ENCODE results near the gene SLMAP.

- TF ChIP-seq, protein P1, sequence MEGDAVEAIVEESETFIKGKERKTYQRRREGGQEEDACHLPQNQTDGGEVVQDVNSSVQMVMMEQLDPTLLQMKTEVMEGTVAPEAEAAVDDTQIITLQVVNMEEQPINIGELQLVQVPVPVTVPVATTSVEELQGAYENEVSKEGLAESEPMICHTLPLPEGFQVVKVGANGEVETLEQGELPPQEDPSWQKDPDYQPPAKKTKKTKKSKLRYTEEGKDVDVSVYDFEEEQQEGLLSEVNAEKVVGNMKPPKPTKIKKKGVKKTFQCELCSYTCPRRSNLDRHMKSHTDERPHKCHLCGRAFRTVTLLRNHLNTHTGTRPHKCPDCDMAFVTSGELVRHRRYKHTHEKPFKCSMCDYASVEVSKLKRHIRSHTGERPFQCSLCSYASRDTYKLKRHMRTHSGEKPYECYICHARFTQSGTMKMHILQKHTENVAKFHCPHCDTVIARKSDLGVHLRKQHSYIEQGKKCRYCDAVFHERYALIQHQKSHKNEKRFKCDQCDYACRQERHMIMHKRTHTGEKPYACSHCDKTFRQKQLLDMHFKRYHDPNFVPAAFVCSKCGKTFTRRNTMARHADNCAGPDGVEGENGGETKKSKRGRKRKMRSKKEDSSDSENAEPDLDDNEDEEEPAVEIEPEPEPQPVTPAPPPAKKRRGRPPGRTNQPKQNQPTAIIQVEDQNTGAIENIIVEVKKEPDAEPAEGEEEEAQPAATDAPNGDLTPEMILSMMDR (IDR thresholded peaks at IDR 0.05; ENCODE audit: insufficient read depth, low read length, poor library complexity, severe bottlenecking): no peak
- TF ChIP-seq EZH2phosphoT487 (conservative IDR thresholded peaks at IDR 0.05; ENCODE audit: low read length): no peak
Observed at GRCh38 chr3:57833763-57834162, 77.7 kb downstream of the SLMAP start.
